K562 (cell line): Measurements from ENCODE around the gene ANKRD13A. TPM values are rescaled to one million over a fixed set of nuclear protein-coding genes. Genes with fewer than 3 reads are reported as not detected.

ENCODE experiments used
- ATAC-seq: fragments of 200-7000 bp; cut with Tn5 transposase; 3 replicates; pipeline ENCODE4 v1.9.1; 2020; ENCODE audit warnings: moderate library complexity
- BruUV-seq: library from RNA; stranded (reverse); fragments of 400-500 nt; replicated peaks from 2 replicates; lab custom pipeline; 2021; lab: Mats Ljungman, UMichigan
- CTCF ChIA-PET: fragments of 300-600 bp; formaldehyde crosslinking; extraction: SDS; loops from one replicate; lab custom pipeline; 2021; ENCODE audit warnings: low intra/inter-chr PET ratio; lab: Yijun Ruan, JAX
- POLR2A ChIA-PET: fragments of 300-600, 350-650 bp; sonication (Branson Sonifier 250); formaldehyde crosslinking; extraction: SDS; loops from one replicate; lab custom pipeline; 2021; ENCODE audit warnings: antibody characterized with exemption, inconsistent platforms; lab: Yijun Ruan, JAX
- DNase-seq, 4 experiments: peaks; one replicate each; pipeline versions ENCODE4 v3.0.0 to v3.0.0-alpha.2; 2011 to 2018; ENCODE audit warnings: low spot score in 3 of 4, mixed read lengths in 3 of 4; ENCODE audit errors: extremely low read depth in 1 of 4
- FAIRE-seq: peaks from 2 replicates; lab custom pipeline; 2011; peaks lifted over from hg19 to GRCh38; lab: Jason Lieb, UNC
- H2AFZ ChIP-seq: 2 replicates; pipeline ENCODE4 v1.6.0; 2011; ENCODE audit warnings: low read depth, low read length, control low read depth, inconsistent platforms
- H3K27ac ChIP-seq: fragments of 200-600 bp; 3 replicates; pipeline ENCODE4 v1.8.0; 2011; ENCODE audit warnings: low read depth, mild to moderate bottlenecking, control low read depth, inconsistent platforms, low read length, moderate library complexity, mixed read lengths; ENCODE audit errors: extremely low read depth
- H3K27me3 ChIP-seq, 2 experiments: fragments of 300-600 bp in 1 of 2; 2 replicates in 1 of 2; 3 replicates in 1 of 2; pipeline versions ENCODE4 v1.6.0 to v1.8.0; 2011; ENCODE audit warnings: inconsistent platforms in 2 of 2, low read length in 2 of 2, mild to moderate bottlenecking in 1 of 2, mixed read lengths in 1 of 2, moderate library complexity in 1 of 2; ENCODE audit not compliant: control insufficient read depth in 2 of 2, insufficient read depth in 2 of 2
- H3K36me3 ChIP-seq: fragments of 300-600 bp; 3 replicates; pipeline ENCODE4 v1.8.0; 2011; ENCODE audit warnings: mild to moderate bottlenecking, low read length, inconsistent platforms; ENCODE audit not compliant: control insufficient read depth, insufficient read depth
- H3K4me1 ChIP-seq, 2 experiments: fragments of 200-600 bp in 1 of 2; replicated peaks in 1 of 2; 2 replicates in 1 of 2; 3 replicates in 1 of 2; pipeline versions ENCODE4 v1.5.1 to v1.8.0; 2011; ENCODE audit warnings: inconsistent platforms in 2 of 2, low read length in 2 of 2, mild to moderate bottlenecking in 1 of 2, mixed read lengths in 1 of 2, moderate library complexity in 1 of 2; ENCODE audit not compliant: control insufficient read depth in 2 of 2, insufficient read depth in 2 of 2
- H3K4me2 ChIP-seq: 2 replicates; pipeline ENCODE4 v1.6.1; 2011; ENCODE audit warnings: low read length, control low read depth, inconsistent platforms, mixed read lengths; ENCODE audit not compliant: insufficient read depth
- H3K4me3 ChIP-seq: fragments of 200-600 bp; sonication (generic), shearing (Covaris generic); 2 replicates; pipeline ENCODE4 v1.5.1; 2016; ENCODE audit warnings: control low read depth, inconsistent platforms
- H3K79me2 ChIP-seq: fragments of 200-600 bp; 3 replicates; pipeline ENCODE4 v1.8.0; 2011; ENCODE audit warnings: low read length, inconsistent platforms; ENCODE audit not compliant: control insufficient read depth, insufficient read depth
- H3K9ac ChIP-seq, 2 experiments: 2 replicates each; pipeline versions ENCODE4 v1.6.0 to v1.6.1; 2011; ENCODE audit warnings: low read depth in 2 of 2, low read length in 2 of 2, control low read depth in 1 of 2, inconsistent platforms in 1 of 2, mild to moderate bottlenecking in 1 of 2, mixed read lengths in 1 of 2; ENCODE audit not compliant: insufficient read depth in 1 of 2
- H3K9me1 ChIP-seq: one replicate; pipeline ENCODE4 v1.6.0; 2011; ENCODE audit warnings: inconsistent platforms, mild to moderate bottlenecking, low read length, moderate library complexity; ENCODE audit not compliant: control insufficient read depth, insufficient read depth
- H3K9me3 ChIP-seq: replicated peaks from 2 replicates; pipeline ENCODE4 v1.5.1; 2011; ENCODE audit warnings: low read depth, low read length, inconsistent platforms; ENCODE audit not compliant: control insufficient read depth, insufficient read depth
- H4K20me1 ChIP-seq: replicated peaks from 2 replicates; pipeline ENCODE4 v1.6.1; 2011; ENCODE audit warnings: low read length, inconsistent platforms, mixed read lengths; ENCODE audit not compliant: control insufficient read depth, insufficient read depth
- CBX8 ChIP-seq: fragments of 200-600 bp; sonication (generic); IDR thresholded peaks from 2 replicates; pipeline ENCODE4 v1.6.1; 2012; ENCODE audit warnings: borderline replicate concordance, mixed run types, low read depth, mild to moderate bottlenecking, moderate library complexity, mixed read lengths, low read length, control low read depth, inconsistent platforms; ENCODE audit not compliant: poor library complexity, severe bottlenecking; ENCODE audit errors: extremely low read depth
- CTCF ChIP-seq, 3 experiments: IDR thresholded peaks in 2 of 3; conservative IDR thresholded peaks in 1 of 3; 2 replicates each; pipeline ENCODE4 v1.5.1; 2011 to 2012; ENCODE audit warnings: low read length in 3 of 3, mild to moderate bottlenecking in 3 of 3, control low read depth in 2 of 3, improper control_type of control experiment in 1 of 3, inconsistent platforms in 1 of 3, low read depth in 1 of 3, mixed read lengths in 1 of 3, moderate library complexity in 1 of 3; ENCODE audit not compliant: insufficient read depth in 2 of 3
- EP400 ChIP-seq: fragments of 450-650 bp; IDR thresholded peaks from 2 replicates; pipeline ENCODE4 v1.6.1; 2017; ENCODE audit warnings: antibody characterized with exemption, mild to moderate bottlenecking, moderate library complexity
- FOXP1 ChIP-seq: sonication (generic); formaldehyde crosslinking; IDR thresholded peaks from 2 replicates; pipeline ENCODE4 v1.8.0; 2022; ENCODE audit warnings: mild to moderate bottlenecking, missing genetic modification reagents
- GATAD2A ChIP-seq: fragments of 450-650 bp; IDR thresholded peaks from 2 replicates; pipeline ENCODE4 v1.6.1; 2017
- GTF2F1 ChIP-seq: IDR thresholded peaks from 2 replicates; pipeline ENCODE4 v1.6.1; 2011; ENCODE audit warnings: low read depth, low read length, improper control_type of control experiment
- HDAC1 ChIP-seq, 2 experiments: fragments of 450-650 bp; IDR thresholded peaks; 2 replicates each; pipeline ENCODE4 v1.6.1; 2016 to 2017; ENCODE audit warnings: inconsistent platforms in 1 of 2, mild to moderate bottlenecking in 1 of 2, moderate library complexity in 1 of 2
- HMG20A ChIP-seq: fragments of 450-650 bp; formaldehyde crosslinking; conservative IDR thresholded peaks from 2 replicates; pipeline ENCODE4 v1.4.0; 2020; ENCODE audit warnings: mild to moderate bottlenecking, mixed read lengths
- HNRNPUL1 ChIP-seq: fragments of 200-400 bp; formaldehyde crosslinking; IDR thresholded peaks from 2 replicates; pipeline ENCODE4 v1.6.1; 2017; ENCODE audit warnings: low read length
- KLF13 ChIP-seq: fragments of 450-650 bp; IDR thresholded peaks from 2 replicates; pipeline ENCODE4 v1.6.1; 2016; ENCODE audit warnings: missing genetic modification characterization, low read depth, mild to moderate bottlenecking, missing compliant biosample characterization, moderate library complexity, borderline replicate concordance
- MAFG ChIP-seq: fragments of 450-650 bp; conservative IDR thresholded peaks from 2 replicates; pipeline ENCODE4 v1.6.1; 2016; ENCODE audit warnings: missing genetic modification characterization, missing compliant biosample characterization
- MCM2 ChIP-seq: fragments of 450-650 bp; IDR thresholded peaks from 2 replicates; pipeline ENCODE4 v1.6.1; 2017; ENCODE audit warnings: low read depth, mild to moderate bottlenecking
- NCOA6 ChIP-seq: fragments of 450-650 bp; IDR thresholded peaks from 2 replicates; pipeline ENCODE4 v1.6.1; 2017; ENCODE audit warnings: mild to moderate bottlenecking
- NFXL1 ChIP-seq: fragments of 450-650 bp; formaldehyde crosslinking; IDR thresholded peaks from 2 replicates; pipeline ENCODE4 v1.4.0; 2021; ENCODE audit warnings: mild to moderate bottlenecking
- SMAD2 ChIP-seq: fragments of 150-350 bp; IDR thresholded peaks from 2 replicates; pipeline ENCODE4 v1.6.1; 2014; ENCODE audit warnings: low read depth, mild to moderate bottlenecking, low read length
- TRIM24 ChIP-seq, 2 experiments: fragments of 450-650 bp; IDR thresholded peaks; 2 replicates each; pipeline ENCODE4 v1.6.1; 2016
- VEZF1 ChIP-seq: fragments of 200-800 bp; sonication (Bioruptor generic); IDR thresholded peaks from 2 replicates; pipeline ENCODE4 v1.6.1; 2017; ENCODE audit warnings: missing genetic modification characterization, missing compliant biosample characterization
- ZNF282 ChIP-seq: sonication (generic); formaldehyde crosslinking; IDR thresholded peaks from 2 replicates; pipeline ENCODE4 v1.8.1; 2023; ENCODE audit warnings: missing genetic modification reagents
- ZNF449 ChIP-seq: fragments of 250-450 bp; sonication (Bioruptor Pico); IDR thresholded peaks from 2 replicates; pipeline ENCODE4 v1.8.0; 2022; ENCODE audit warnings: moderate library complexity, mild to moderate bottlenecking, inconsistent platforms
- ZNF583 ChIP-seq: fragments of 250-450 bp; sonication (Bioruptor Pico); IDR thresholded peaks from 2 replicates; pipeline ENCODE4 v1.4.0; 2020
- WGBS: fragments of 100-300 bp; shearing (Covaris generic); methylation state at CpG from one replicate; pipeline ENCODE4 v1.1.6; 2016; ENCODE audit warnings: low coverage, mixed read lengths; ENCODE audit not compliant: insufficient coverage; ENCODE audit errors: missing lambda C conversion rate; 5-methylcytosine and 5-hydroxymethylcytosine counted together
- in situ Hi-C: fragments of 300-500 bp; cut with MboI; formaldehyde crosslinking; loops from 4 replicates; pipeline ENCODE4 v1.15.0; 2018; ENCODE audit warnings: inconsistent platforms, mixed read lengths
- intact Hi-C: fragments of 100-400 bp; cut with micrococcal nuclease; formaldehyde crosslinking; loops from 2 replicates; pipeline ENCODE4 v1.14.2; 2022
- polyA plus RNA-seq, 8 experiments: library from polyadenylated mRNA; depleted of rRNA in 4 of 8; stranded (reverse) in 5 of 8; unstranded in 3 of 8; fragments of >200 nt; fragmentation: Nextera tagmentation in 2 of 8; fragmentation: Illumina TruSeq in 1 of 8; extraction: Ambion mirVana in 2 of 8; extraction: Trizol in 1 of 8; gene quantifications; 2 replicates each; pipeline versions ENCODE4 v1.2.1 to v1.2.3, GENCODE V29; 2011 to 2014; ENCODE audit warnings: inconsistent platforms in 1 of 8, missing spikeins in 1 of 8
- total RNA-seq, 7 experiments: library from RNA; depleted of rRNA in 6 of 7; stranded (reverse); fragments of >200 nt in 6 of 7; fragmentation: Illumina TruSeq in 2 of 7; extraction: Trizol in 2 of 7; gene quantifications; 2 replicates each; pipeline versions ENCODE4 v1.2.1 to v1.2.3, GENCODE V29; 2011 to 2021; ENCODE audit warnings: low replicate concordance in 1 of 7

Gene ANKRD13A
- total and polyA plus RNA-seq, 9 of the 15 experiments (the other 6 are each of a cell fraction or from before 2014, with no cell fraction given): 5.0 to 55.0 (median 41.5) TPM

GRCh38 chr12:110047297-110047940, 48.2 kb downstream of the ANKRD13A start:
- H3K4me1 ChIP-seq: peaks cover 14 to 16% of the 10 kb centered on the region in 2 experiments
- DNase-seq (no peak), FAIRE-seq (no peak), ATAC-seq (no peak; the same call in 2 of the 3 replicates)
- H4K20me1 ChIP-seq: no peaks in the 10 kb centered on the region
- H3K27ac ChIP-seq: peak overlapping the region; percentile 17; the same call in 1 of the 3 replicates
- peaks cover 19% of the 10 kb centered on the region for H3K79me2 ChIP-seq
- H3K27me3 ChIP-seq: no peaks in the 10 kb centered on the region
- H2AFZ ChIP-seq: peak overlapping the region; percentile 94; the same call in 1 of the 2 replicates
- H3K9ac ChIP-seq: peak overlapping the region; percentile 59 to 92
- WGBS: 51% methylated on average over 14 of the region's 14 CpGs
- H3K36me3 ChIP-seq: peaks cover 8% of the 10 kb centered on the region; the same call in 1 of the 3 replicates
- POLR2A ChIA-PET: interaction anchor here (0.5 to 1.4 kb wide), 4 partner anchors 9 to 233 kb away, joined by 3 read pairs; no protein-coding TSS in a partner anchor
- intact Hi-C loops: loop anchor here (5.0 kb wide), 1 partner anchor 50 kb away; no protein-coding TSS in a partner anchor
- peak overlapping the region; percentile 90 for H3K4me2 ChIP-seq
- CTCF ChIA-PET: no interaction called here
- peak overlapping the region; percentile 60 for H3K4me3 ChIP-seq
- TF ChIP-seq KLF13 (tag): no peak
- no peak for TF ChIP-seq CBX8
- no peak for TF ChIP-seq VEZF1
- no peak for TF ChIP-seq MAFG (tag)
- no peak for TF ChIP-seq TRIM24 (IDR thresholded peaks at IDR 0.05)
- TF ChIP-seq EP400: no peak
- TF ChIP-seq HDAC1 (IDR thresholded peaks at IDR 0.05): no peak
- no peak for TF ChIP-seq MCM2
- TF ChIP-seq HNRNPUL1: no peak
- TF ChIP-seq ZNF282 (CRISPR knock-in tag): no peak
- no peak for TF ChIP-seq ZNF449 (CRISPR knock-in tag)
- no peak for TF ChIP-seq GTF2F1
- no peak for TF ChIP-seq FOXP1
- TF ChIP-seq GATAD2A: no peak
- TF ChIP-seq SMAD2: no peak
- TF ChIP-seq HMG20A (CRISPR knock-in tag): no peak
- TF ChIP-seq NFXL1 (CRISPR knock-in tag): no peak
- TF ChIP-seq CTCF (IDR thresholded peaks at IDR 0.05 in 2 of 3, conservative IDR thresholded peaks at IDR 0.05 in 1 of 3; ENCODE audit: insufficient read depth in 2 of 3, low read depth in 1 of 3, low read length in 3 of 3): no peak
- no peak for TF ChIP-seq ZNF583 (CRISPR knock-in tag)
- TF ChIP-seq NCOA6: no peak
- TF ChIP-seq, all 486 proteins: peak for 0
- BruUV-seq: no TSS peak
- in situ Hi-C loops: no loop called here
- H3K9me1 ChIP-seq: no peaks in the 10 kb centered on the region
- no peaks in the 10 kb centered on the region for H3K9me3 ChIP-seq
